CD14-positive monocyte (primary cell): ENCODE data around the gene NR3C1. TPM values are rescaled to one million over a fixed set of nuclear protein-coding genes. Genes with fewer than 3 reads are reported as not detected.

Source experiments
- DNase-seq, 3 donors: peaks; one replicate each; pipeline ENCODE4 v3.0.0-alpha.2; 2011 to 2022
- H2AFZ ChIP-seq: 2 replicates; pipeline ENCODE4 v1.6.0; 2012; ENCODE audit warnings: mild to moderate bottlenecking, low read depth, low read length, inconsistent platforms; ENCODE audit not compliant: insufficient read depth, poor library complexity, severe bottlenecking
- H3K27ac ChIP-seq, 2 donors: 1 replicate in 1 of 2; 2 replicates in 1 of 2; pipeline ENCODE4 v1.5.1; 2012 to 2013; ENCODE audit warnings: low read length in 2 of 2, control low read depth in 1 of 2, inconsistent platforms in 1 of 2, low read depth in 1 of 2, mild to moderate bottlenecking in 1 of 2
- H3K27me3 ChIP-seq, 2 donors: one replicate each; pipeline versions ENCODE4 v1.6.0 to v1.6.1; 2011 to 2013; ENCODE audit warnings: low read length in 2 of 2; ENCODE audit not compliant: control insufficient read depth in 2 of 2, insufficient read depth in 2 of 2
- H3K36me3 ChIP-seq, 2 donors: replicated peaks in 1 of 2; 1 replicate in 1 of 2; 2 replicates in 1 of 2; pipeline versions ENCODE4 v1.5.1 to v1.6.1; 2012 to 2013; ENCODE audit warnings: low read length in 2 of 2, control low read depth in 1 of 2, inconsistent platforms in 1 of 2, mild to moderate bottlenecking in 1 of 2; ENCODE audit not compliant: insufficient read depth in 2 of 2, control insufficient read depth in 1 of 2
- H3K4me1 ChIP-seq, 2 donors: 1 replicate in 1 of 2; 2 replicates in 1 of 2; pipeline versions ENCODE4 v1.5.1 to v1.6.1; 2012 to 2013; ENCODE audit warnings: low read length in 2 of 2, control low read depth in 1 of 2, inconsistent platforms in 1 of 2, mild to moderate bottlenecking in 1 of 2, moderate library complexity in 1 of 2; ENCODE audit not compliant: insufficient read depth in 2 of 2, control insufficient read depth in 1 of 2
- H3K4me2 ChIP-seq: replicated peaks from 2 replicates; pipeline ENCODE3; 2012; ENCODE audit warnings: low read length, moderate library complexity, mild to moderate bottlenecking; ENCODE audit not compliant: poor library complexity, severe bottlenecking; ENCODE audit errors: extremely low read depth
- H3K4me3 ChIP-seq, 3 experiments: fragments of 200-600 bp in 1 of 3; sonication (generic) in 1 of 3; replicated peaks in 1 of 3; 1 replicate in 2 of 3; 2 replicates in 1 of 3; pipeline ENCODE4 v1.5.1; 2011 to 2013; ENCODE audit warnings: low read length in 3 of 3, mild to moderate bottlenecking in 3 of 3, control low read depth in 2 of 3, low read depth in 2 of 3, inconsistent platforms in 1 of 3, moderate library complexity in 1 of 3
- H3K79me2 ChIP-seq: 2 replicates; pipeline ENCODE4 v1.6.0; 2012; ENCODE audit warnings: mild to moderate bottlenecking, control low read depth, inconsistent platforms, low read length, moderate library complexity; ENCODE audit not compliant: insufficient read depth
- H3K9ac ChIP-seq: 2 replicates; pipeline ENCODE4 v1.6.0; 2017; ENCODE audit warnings: low read length, mild to moderate bottlenecking; ENCODE audit not compliant: insufficient read depth, poor library complexity, severe bottlenecking
- H3K9me3 ChIP-seq, 2 donors: replicated peaks in 1 of 2; 1 replicate in 1 of 2; 2 replicates in 1 of 2; pipeline versions ENCODE4 v1.5.1 to v1.6.1; 2012 to 2013; ENCODE audit warnings: low read length in 2 of 2, control low read depth in 1 of 2; ENCODE audit not compliant: control insufficient read depth in 1 of 2, insufficient read depth in 1 of 2
- H4K20me1 ChIP-seq: 2 replicates; pipeline ENCODE4 v1.6.0; 2012; ENCODE audit warnings: mild to moderate bottlenecking, low read length, control low read depth, moderate library complexity; ENCODE audit not compliant: insufficient read depth
- H3K27ac Mint-ChIP-seq, 7 donors: one replicate each; pipeline ENCODE4 v1.8.0; 2020; ENCODE audit warnings: mild to moderate bottlenecking in 7 of 7, mixed read lengths in 7 of 7, moderate library complexity in 6 of 7, inconsistent platforms in 2 of 7
- H3K27me3 Mint-ChIP-seq, 3 donors: one replicate each; pipeline ENCODE4 v1.8.0; 2021 to 2022; ENCODE audit warnings: low read depth in 3 of 3, mild to moderate bottlenecking in 3 of 3, mixed read lengths in 3 of 3, moderate library complexity in 3 of 3, inconsistent platforms in 1 of 3
- H3K36me3 Mint-ChIP-seq, 2 donors: one replicate each; pipeline ENCODE4 v1.8.0; 2020; ENCODE audit warnings: mixed read lengths in 2 of 2, inconsistent platforms in 1 of 2, mild to moderate bottlenecking in 1 of 2
- H3K4me1 Mint-ChIP-seq: one replicate; pipeline ENCODE4 v1.8.0; 2020; ENCODE audit warnings: mild to moderate bottlenecking, mixed read lengths
- H3K4me3 Mint-ChIP-seq, 2 donors: one replicate each; pipeline ENCODE4 v1.8.0; 2020; ENCODE audit warnings: mild to moderate bottlenecking in 2 of 2, mixed read lengths in 2 of 2, moderate library complexity in 1 of 2
- H3K9me3 Mint-ChIP-seq, 7 donors: one replicate each; pipeline ENCODE4 v1.8.0; 2020 to 2022; ENCODE audit warnings: mixed read lengths in 7 of 7, mild to moderate bottlenecking in 6 of 7, moderate library complexity in 6 of 7, inconsistent platforms in 2 of 7
- CTCF ChIP-seq: fragments of 200-600 bp; IDR thresholded peaks from one replicate; pipeline ENCODE4 v1.8.0; 2022; ENCODE audit warnings: antibody characterized with exemption, mild to moderate bottlenecking
- WGBS: methylation state at CpG from one replicate; pipeline ENCODE4 v1.1.5; 2013; ENCODE audit warnings: missing lambda C conversion rate; ENCODE audit not compliant: insufficient coverage; 5-methylcytosine and 5-hydroxymethylcytosine counted together
- intact Hi-C, 2 donors: fragments of 100-400 bp; cut with micrococcal nuclease; formaldehyde crosslinking; loops; one replicate each; pipeline versions ENCODE4 v1.15.0 to v1.15.1; 2023
- polyA plus RNA-seq, 3 donors: library from polyadenylated mRNA; depleted of rRNA in 1 of 3; unstranded in 2 of 3; stranded (reverse) in 1 of 3; fragments of 300-500 nt in 2 of 3; fragments of >200 nt in 1 of 3; fragmentation: Illumina TruSeq in 2 of 3; gene quantifications; 1 replicate in 2 of 3; 2 replicates in 1 of 3; pipeline ENCODE4 v1.2.3, GENCODE V29; 2012 to 2021

The NR3C1 gene
- polyA plus RNA-seq, 3 donors: 25.4 to 82.8 (median 75.1) TPM

GRCh38 chr5:143236682-143237081, 166.8 kb downstream of the NR3C1 start:
- no peaks in the 10 kb centered on the region for H3K79me2 ChIP-seq
- TF ChIP-seq CTCF: no peak
- no peak overlapping the region for H3K4me3 ChIP-seq
- H3K36me3 ChIP-seq: no peaks in the 10 kb centered on the region
- Mint-ChIP-seq H3K4me3 (no peak overlapping the region), H3K27ac (no peak overlapping the region), H3K27me3 (no peaks in the 10 kb centered on the region), H3K9me3 (peaks cover 0 to 4% (median 0%) of the 10 kb centered on the region in 7 donors), H3K36me3 (no peaks in the 10 kb centered on the region), H3K4me1 (peaks cover 3% of the 10 kb centered on the region)
- DNase-seq: no peak
- no CpG with 5 or more reads among the region's 2 CpGs for WGBS
- H4K20me1 ChIP-seq: no peaks in the 10 kb centered on the region
- H3K4me2 ChIP-seq: no peak overlapping the region
- H3K4me1 ChIP-seq: peaks cover 0 to 7% of the 10 kb centered on the region in 2 donors
- H3K27me3 ChIP-seq: no peaks in the 10 kb centered on the region
- intact Hi-C loops: no loop called here
- no peak overlapping the region for H2AFZ ChIP-seq
- no peaks in the 10 kb centered on the region for H3K9me3 ChIP-seq
- no peak overlapping the region for H3K9ac ChIP-seq
- H3K27ac ChIP-seq: no peak overlapping the region

GRCh38 chr5:143235423-143235822, 168.1 kb downstream of the NR3C1 start:
- Histone ChIP-seq H3K79me2 (no peaks in the 10 kb centered on the region), H3K27ac (no peak overlapping the region), H3K9ac (no peak overlapping the region), H3K4me2 (no peak overlapping the region), H3K36me3 (no peaks in the 10 kb centered on the region), H3K4me3 (no peak overlapping the region), H3K27me3 (no peaks in the 10 kb centered on the region), H2AFZ (no peak overlapping the region), H3K4me1 (peaks cover 0 to 7% of the 10 kb centered on the region in 2 donors), H4K20me1 (peaks cover under 1% of the 10 kb centered on the region), H3K9me3 (no peaks in the 10 kb centered on the region)
- Mint-ChIP-seq H3K4me3 (no peak overlapping the region), H3K27ac (no peak overlapping the region), H3K27me3 (no peaks in the 10 kb centered on the region), H3K36me3 (no peaks in the 10 kb centered on the region), H3K9me3 (peaks cover 0 to 4% (median 0%) of the 10 kb centered on the region in 7 donors), H3K4me1 (peaks cover 3% of the 10 kb centered on the region)
- no peak for DNase-seq
- intact Hi-C loops: no loop called here
- TF ChIP-seq CTCF: no peak
- no CpG with 5 or more reads among the region's 3 CpGs for WGBS
